Measurements from ENCODE around the gene KRTAP9-8.

GRCh38 chr17:41287050-41287449 lies 49.3 kb downstream of the KRTAP9-8 start:
- TF ChIP-seq REST (IDR thresholded peaks at IDR 0.05; ENCODE audit: insufficient replicate concordance, low read depth), result no peak
- TF ChIP-seq GABPA (IDR thresholded peaks at IDR 0.05; ENCODE audit: low read depth), result no peak
- TF ChIP-seq, protein P1, sequence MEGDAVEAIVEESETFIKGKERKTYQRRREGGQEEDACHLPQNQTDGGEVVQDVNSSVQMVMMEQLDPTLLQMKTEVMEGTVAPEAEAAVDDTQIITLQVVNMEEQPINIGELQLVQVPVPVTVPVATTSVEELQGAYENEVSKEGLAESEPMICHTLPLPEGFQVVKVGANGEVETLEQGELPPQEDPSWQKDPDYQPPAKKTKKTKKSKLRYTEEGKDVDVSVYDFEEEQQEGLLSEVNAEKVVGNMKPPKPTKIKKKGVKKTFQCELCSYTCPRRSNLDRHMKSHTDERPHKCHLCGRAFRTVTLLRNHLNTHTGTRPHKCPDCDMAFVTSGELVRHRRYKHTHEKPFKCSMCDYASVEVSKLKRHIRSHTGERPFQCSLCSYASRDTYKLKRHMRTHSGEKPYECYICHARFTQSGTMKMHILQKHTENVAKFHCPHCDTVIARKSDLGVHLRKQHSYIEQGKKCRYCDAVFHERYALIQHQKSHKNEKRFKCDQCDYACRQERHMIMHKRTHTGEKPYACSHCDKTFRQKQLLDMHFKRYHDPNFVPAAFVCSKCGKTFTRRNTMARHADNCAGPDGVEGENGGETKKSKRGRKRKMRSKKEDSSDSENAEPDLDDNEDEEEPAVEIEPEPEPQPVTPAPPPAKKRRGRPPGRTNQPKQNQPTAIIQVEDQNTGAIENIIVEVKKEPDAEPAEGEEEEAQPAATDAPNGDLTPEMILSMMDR (IDR thresholded peaks at IDR 0.05; ENCODE audit: insufficient read depth, low read length), result no peak
- no peak for TF ChIP-seq POLR2AphosphoS5 (IDR thresholded peaks at IDR 0.05; ENCODE audit: low read depth)
- no peak for TF ChIP-seq SPI1 (IDR thresholded peaks at IDR 0.05; ENCODE audit: borderline replicate concordance, low read depth)
